Activated CD4-positive, alpha-beta memory T cell treated with anti-CD3 and anti-CD28 coated beads for 36 hours (primary cell): Measurements from ENCODE around the gene HDHD2. TPM values are rescaled to one million over a fixed set of nuclear protein-coding genes. Genes with fewer than 3 reads are reported as not detected.
A peak's percentile ranks its signal among the peaks of the same experiment; 100 is the strongest.
"Not testable (repeated sequence)": the region's sequence is repeated elsewhere in the genome, so short reads cannot be mapped to it uniquely, and the experiment has no call there.

ENCODE experiments used
- CTCF ChIA-PET: fragments of 350-600 bp; sonication (Branson Sonifier 250); formaldehyde crosslinking; loops from one replicate; lab custom pipeline; 2021; ENCODE audit warnings: antibody characterized with exemption, inconsistent platforms; lab: Charles Lee
- POLR2A ChIA-PET: fragments of 350-600 bp; sonication (Branson Sonifier 250); formaldehyde crosslinking; loops from one replicate; lab custom pipeline; 2021; ENCODE audit warnings: antibody characterized with exemption; lab: Charles Lee
- DNase-seq: peaks from one replicate; pipeline ENCODE4 v3.0.0-alpha.2; 2020
- H3K27ac Mint-ChIP-seq: one replicate; pipeline ENCODE4 v1.8.0; 2021; ENCODE audit warnings: mixed read lengths
- H3K27me3 Mint-ChIP-seq: one replicate; pipeline ENCODE4 v1.8.0; 2021; ENCODE audit warnings: mixed read lengths
- H3K36me3 Mint-ChIP-seq: one replicate; pipeline ENCODE4 v1.8.0; 2021; ENCODE audit warnings: mixed read lengths
- H3K4me1 Mint-ChIP-seq: one replicate; pipeline ENCODE4 v1.8.0; 2021; ENCODE audit warnings: low read depth, mixed read lengths
- H3K4me3 Mint-ChIP-seq: one replicate; pipeline ENCODE4 v1.8.0; 2021; ENCODE audit warnings: mild to moderate bottlenecking, mixed read lengths
- H3K9me3 Mint-ChIP-seq: one replicate; pipeline ENCODE4 v1.8.0; 2021; ENCODE audit warnings: mixed read lengths
- intact Hi-C: fragments of 100-400 bp; cut with micrococcal nuclease; formaldehyde crosslinking; loops from one replicate; pipeline ENCODE4 v1.15.1; 2023
- total RNA-seq, 2 experiments: library from RNA; stranded (reverse); gene quantifications; one replicate each; pipeline ENCODE4 v1.2.3, GENCODE V29; 2021

HDHD2 gene
- total RNA-seq, 2 experiments from 2014 or later = 26.4 to 32.9 TPM

DNA sequence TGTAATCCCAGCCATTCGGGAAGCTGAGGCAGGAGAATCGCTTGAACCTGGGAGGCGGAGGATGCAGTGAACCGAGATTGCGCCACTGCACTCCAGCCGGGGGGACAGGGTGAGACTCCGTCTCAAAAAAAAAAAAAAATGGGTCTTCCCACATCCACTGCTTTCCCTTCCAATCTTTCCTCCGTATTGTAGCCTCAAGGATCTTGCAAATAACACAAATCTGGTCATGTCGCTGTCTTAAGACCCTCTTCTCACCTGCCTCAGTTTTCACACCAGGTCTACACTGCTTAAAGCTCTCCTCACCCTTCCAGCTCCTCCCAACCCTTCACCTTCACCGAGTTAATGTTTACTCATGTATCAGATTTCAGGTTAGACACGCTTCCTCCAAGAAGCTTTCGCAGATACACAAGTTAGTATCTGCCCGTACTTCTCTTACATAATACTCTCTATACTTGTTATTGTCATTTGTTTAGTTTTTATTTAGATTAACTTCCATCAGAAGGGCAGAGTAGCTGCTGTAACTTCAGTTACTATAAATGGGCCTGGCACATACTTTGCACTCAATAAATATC lies 24.3 kb upstream of the HDHD2 start:
- Mint-ChIP-seq H3K27me3 (no peaks in the 10 kb centered on the region), H3K4me1 (peaks cover 3% of the 10 kb centered on the region), H3K9me3 (no peaks in the 10 kb centered on the region), H3K4me3 (no peak overlapping the region), H3K36me3 (no peaks in the 10 kb centered on the region), H3K27ac (no peak overlapping the region)
- no peak for DNase-seq
- intact Hi-C loops = loop anchor here (10.0 kb wide), 1 partner anchor 260 kb away; the partner anchor contains the start of genes KATNAL2 and PIAS2
- ChIA-PET POLR2A (interaction anchor here (1.0 kb wide), 1 partner anchor 54 kb away, joined by 4 read pairs; no protein-coding TSS in a partner anchor), CTCF (interaction anchor here (1.0 to 1.4 kb wide), 3 partner anchors 10 to 30 kb away, joined by 3 to 4 read pairs (median 3); no protein-coding TSS in a partner anchor)

DNA sequence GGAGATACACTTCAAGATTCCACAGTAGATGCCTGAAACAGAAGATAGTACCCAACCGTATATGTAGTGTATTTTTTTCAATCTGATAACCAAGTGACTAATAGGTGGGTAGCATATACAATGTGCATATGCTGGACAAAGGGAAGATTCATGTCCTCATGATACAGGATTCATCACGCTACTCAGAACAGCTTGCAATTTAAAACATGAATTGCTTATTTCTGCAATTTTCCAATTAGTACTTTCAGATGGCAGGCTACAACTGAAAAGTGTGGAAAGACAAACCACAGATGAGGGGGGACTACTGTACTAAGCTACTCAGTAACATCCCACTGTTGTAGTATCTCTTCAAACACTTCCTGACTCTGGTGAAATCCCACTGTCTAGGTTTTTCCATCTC lies 22.2 kb upstream of the HDHD2 start:
- no peaks in the 10 kb centered on the region for H3K27me3 Mint-ChIP-seq
- ChIA-PET CTCF (no interaction called here), POLR2A (interaction anchor here (0.7 kb wide), 1 partner anchor 23 kb away, joined by 3 read pairs; no protein-coding TSS in a partner anchor)
- no peaks in the 10 kb centered on the region for H3K36me3 Mint-ChIP-seq
- intact Hi-C loops = loop anchor here (10.0 kb wide), 1 partner anchor 258 kb away; the partner anchor contains the start of genes KATNAL2 and PIAS2
- H3K9me3 Mint-ChIP-seq = no peaks in the 10 kb centered on the region
- H3K4me3 Mint-ChIP-seq = no peak overlapping the region
- no peak overlapping the region for H3K27ac Mint-ChIP-seq
- peaks cover 13% of the 10 kb centered on the region for H3K4me1 Mint-ChIP-seq
- DNase-seq = no peak

DNA sequence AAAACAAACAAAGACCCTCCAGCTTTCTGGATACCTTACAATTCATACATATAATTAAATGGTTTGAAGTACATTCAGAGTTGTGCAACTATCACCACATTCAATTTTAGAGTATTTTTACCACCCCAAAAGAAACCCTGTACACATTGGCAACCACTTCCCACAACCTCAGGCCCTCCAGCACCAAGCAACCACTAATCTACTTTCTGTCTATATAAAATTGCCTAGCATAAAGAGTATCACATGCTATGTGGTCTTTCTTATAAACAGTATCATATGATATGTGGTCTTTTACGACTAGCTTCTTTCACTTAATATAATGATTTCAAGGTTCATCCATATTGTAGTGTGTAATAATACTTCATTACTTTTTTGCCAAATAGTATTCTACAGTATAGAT lies 18.6 kb upstream of the HDHD2 start:
- POLR2A ChIA-PET = interaction anchor here (1.3 kb wide), 1 partner anchor 49 kb away, joined by 5 read pairs; no protein-coding TSS in a partner anchor
- peaks cover 2% of the 10 kb centered on the region for H3K36me3 Mint-ChIP-seq
- no peak overlapping the region for H3K27ac Mint-ChIP-seq
- intact Hi-C loops = no loop called here
- no peak overlapping the region for H3K4me3 Mint-ChIP-seq
- H3K4me1 Mint-ChIP-seq = peaks cover 27% of the 10 kb centered on the region
- H3K27me3 Mint-ChIP-seq = no peaks in the 10 kb centered on the region
- CTCF ChIA-PET = interaction anchor here (0.7 to 0.9 kb wide), 2 partner anchors 19 to 48 kb away, joined by 3 read pairs; partner anchors contain the start of gene HDHD2
- no peak for DNase-seq
- H3K9me3 Mint-ChIP-seq = no peaks in the 10 kb centered on the region

DNA sequence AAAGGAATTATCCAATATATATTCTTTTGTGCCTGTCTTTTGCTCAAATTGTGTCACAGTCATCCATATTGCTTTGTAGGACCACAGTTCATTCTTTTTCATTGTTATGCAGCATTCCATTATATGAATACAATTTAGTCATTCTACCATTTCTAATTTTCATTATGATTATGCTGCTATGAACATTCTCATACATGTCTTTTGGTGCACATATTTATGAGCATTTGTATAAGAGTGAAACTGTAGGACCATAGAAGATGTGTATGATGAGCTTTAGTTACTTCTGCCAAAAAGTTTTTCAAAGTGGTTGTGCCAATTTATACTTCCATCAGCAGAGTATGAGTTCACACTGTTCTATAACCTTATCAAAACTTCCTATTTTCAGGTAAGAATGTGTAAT lies 18.2 kb upstream of the HDHD2 start:
- H3K27me3 Mint-ChIP-seq = no peaks in the 10 kb centered on the region
- ChIA-PET CTCF (interaction anchor here (0.7 to 0.9 kb wide), 2 partner anchors 18 to 48 kb away, joined by 3 read pairs; partner anchors contain the start of gene HDHD2), POLR2A (interaction anchor here (1.3 kb wide), 1 partner anchor 49 kb away, joined by 5 read pairs; no protein-coding TSS in a partner anchor)
- H3K4me3 Mint-ChIP-seq = no peak overlapping the region
- DNase-seq = no peak
- no peak overlapping the region for H3K27ac Mint-ChIP-seq
- H3K9me3 Mint-ChIP-seq = no peaks in the 10 kb centered on the region
- peaks cover 30% of the 10 kb centered on the region for H3K4me1 Mint-ChIP-seq
- H3K36me3 Mint-ChIP-seq = peaks cover 2% of the 10 kb centered on the region
- intact Hi-C loops = no loop called here

DNA sequence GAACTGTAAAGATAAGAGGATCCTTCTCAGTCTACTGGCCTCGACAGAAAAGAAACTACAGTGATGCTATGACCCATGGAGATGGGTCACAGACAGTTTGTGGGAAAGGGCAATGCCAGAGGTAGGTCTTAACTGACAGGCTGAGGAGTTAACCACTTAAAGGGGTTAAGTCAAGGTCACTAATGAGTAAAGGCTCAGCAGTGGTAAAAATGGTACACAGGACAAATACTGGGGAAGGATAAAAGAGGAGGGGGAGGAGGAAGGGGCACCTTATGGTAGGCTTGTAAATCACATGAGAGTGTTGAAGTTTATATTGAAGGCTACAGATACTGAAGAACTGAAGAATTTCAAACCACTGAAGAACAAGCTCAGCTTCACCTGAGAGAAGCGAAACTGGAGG lies 16.0 kb upstream of the HDHD2 start:
- H3K4me3 Mint-ChIP-seq = no peak overlapping the region
- peaks cover 39% of the 10 kb centered on the region for H3K4me1 Mint-ChIP-seq
- no peaks in the 10 kb centered on the region for H3K9me3 Mint-ChIP-seq
- POLR2A ChIA-PET = no interaction called here
- H3K27me3 Mint-ChIP-seq = no peaks in the 10 kb centered on the region
- peaks cover 2% of the 10 kb centered on the region for H3K36me3 Mint-ChIP-seq
- H3K27ac Mint-ChIP-seq = no peak overlapping the region
- DNase-seq = no peak
- CTCF ChIA-PET = no interaction called here
- intact Hi-C loops = no loop called here

DNA sequence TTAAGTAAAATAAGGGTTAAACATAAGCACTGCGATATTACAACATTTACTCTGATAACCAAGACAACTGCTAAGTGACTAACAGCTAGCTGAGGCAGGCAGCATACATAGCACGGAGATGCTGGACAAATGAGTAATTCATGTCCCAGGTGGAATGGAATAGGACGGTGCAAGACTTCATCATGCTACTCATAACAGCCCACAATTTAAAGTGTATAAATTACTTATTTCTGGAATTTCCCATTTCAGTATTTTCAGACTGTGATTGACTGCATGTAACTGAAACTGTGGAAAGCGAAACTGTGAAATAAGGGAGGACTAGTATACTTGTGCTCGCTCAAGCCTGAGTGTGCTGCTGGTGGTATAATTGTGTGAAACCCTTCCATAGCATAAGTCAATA lies 12.9 kb upstream of the HDHD2 start:
- Mint-ChIP-seq H3K4me3 (no peak overlapping the region), H3K36me3 (peaks cover 3% of the 10 kb centered on the region), H3K27me3 (no peaks in the 10 kb centered on the region), H3K9me3 (no peaks in the 10 kb centered on the region), H3K4me1 (peaks cover 28% of the 10 kb centered on the region), H3K27ac (peak overlapping the region; percentile 42)
- intact Hi-C loops = no loop called here
- DNase-seq = peak; percentile 21
- ChIA-PET CTCF (no interaction called here), POLR2A (interaction anchor here (1.0 kb wide), 1 partner anchor 13 kb away, joined by 3 read pairs; the partner anchor contains the start of gene HDHD2)

DNA sequence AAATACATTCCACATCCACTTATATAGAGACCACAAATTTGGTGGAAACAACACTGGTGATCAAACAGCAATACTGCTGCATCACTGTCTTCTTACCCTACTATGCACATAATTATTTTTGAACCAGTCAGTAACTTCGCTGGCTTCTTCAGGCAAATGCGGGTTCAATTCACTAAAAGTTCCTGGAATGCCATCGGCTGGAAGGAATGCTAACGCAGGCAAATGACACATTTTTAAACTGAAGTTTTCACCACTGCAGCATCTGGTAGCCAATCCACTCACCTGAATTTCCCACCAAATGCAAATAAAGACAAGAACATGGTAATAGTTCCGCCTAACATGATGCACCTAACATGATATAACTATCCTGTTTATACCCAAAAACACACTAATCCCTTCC lies 10.0 kb upstream of the HDHD2 start:
- Mint-ChIP-seq H3K4me3 (no peak overlapping the region), H3K4me1 (peaks cover 23% of the 10 kb centered on the region), H3K9me3 (no peaks in the 10 kb centered on the region), H3K27me3 (no peaks in the 10 kb centered on the region), H3K27ac (no peak overlapping the region), H3K36me3 (peaks cover 6% of the 10 kb centered on the region)
- ChIA-PET POLR2A (no interaction called here), CTCF (no interaction called here)
- intact Hi-C loops = no loop called here
- DNase-seq = no peak

DNA sequence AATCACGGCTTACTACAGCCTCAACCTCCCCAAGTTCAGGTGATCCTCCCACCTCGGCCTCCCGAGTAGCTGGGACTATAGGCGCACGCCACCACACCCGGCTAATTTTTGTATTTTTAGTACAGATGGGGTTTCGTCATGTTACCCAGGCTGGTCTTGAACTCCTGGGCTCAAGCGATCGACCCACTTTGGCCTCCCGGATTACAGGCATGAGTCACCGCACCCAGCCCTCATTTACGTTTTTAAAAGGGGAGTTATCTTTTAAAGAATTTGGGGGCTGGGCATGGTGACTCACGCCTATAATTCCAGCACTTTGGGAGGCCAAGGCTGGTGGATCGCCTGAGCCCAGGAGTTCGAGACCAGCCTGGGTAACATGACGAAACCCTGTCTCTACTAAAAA lies 8.1 kb upstream of the HDHD2 start:
- H3K4me3 Mint-ChIP-seq, POLR2A ChIA-PET, H3K9me3 Mint-ChIP-seq, intact Hi-C loops, DNase-seq, H3K27ac Mint-ChIP-seq, H3K27me3 Mint-ChIP-seq, H3K4me1 Mint-ChIP-seq: not testable (repeated sequence)
- H3K36me3 Mint-ChIP-seq = peaks cover 11% of the 10 kb centered on the region
- CTCF ChIA-PET = interaction anchor here (1.4 kb wide), 1 partner anchor 8 kb away, joined by 3 read pairs; the partner anchor contains the start of gene HDHD2

DNA sequence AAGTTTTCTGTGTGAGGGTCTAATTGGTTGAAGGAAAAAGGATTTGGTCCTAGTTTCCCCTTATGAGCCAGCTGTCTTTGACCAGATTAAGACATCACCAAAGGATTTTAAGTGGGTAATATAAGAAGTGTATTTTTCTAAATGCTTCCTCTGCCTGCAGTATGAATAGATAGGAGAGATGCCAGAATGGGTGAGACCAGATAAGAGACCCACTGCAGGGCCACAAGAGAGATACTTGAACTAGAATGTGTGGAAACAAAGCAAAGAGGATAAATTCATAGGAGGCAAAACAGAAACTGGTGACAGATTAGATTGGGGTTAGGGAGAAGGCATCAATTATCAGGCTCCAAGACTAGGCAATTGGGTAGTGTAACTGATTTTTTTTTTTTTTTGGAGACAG lies 1.1 kb upstream of the HDHD2 start:
- DNase-seq = no peak

DNA sequence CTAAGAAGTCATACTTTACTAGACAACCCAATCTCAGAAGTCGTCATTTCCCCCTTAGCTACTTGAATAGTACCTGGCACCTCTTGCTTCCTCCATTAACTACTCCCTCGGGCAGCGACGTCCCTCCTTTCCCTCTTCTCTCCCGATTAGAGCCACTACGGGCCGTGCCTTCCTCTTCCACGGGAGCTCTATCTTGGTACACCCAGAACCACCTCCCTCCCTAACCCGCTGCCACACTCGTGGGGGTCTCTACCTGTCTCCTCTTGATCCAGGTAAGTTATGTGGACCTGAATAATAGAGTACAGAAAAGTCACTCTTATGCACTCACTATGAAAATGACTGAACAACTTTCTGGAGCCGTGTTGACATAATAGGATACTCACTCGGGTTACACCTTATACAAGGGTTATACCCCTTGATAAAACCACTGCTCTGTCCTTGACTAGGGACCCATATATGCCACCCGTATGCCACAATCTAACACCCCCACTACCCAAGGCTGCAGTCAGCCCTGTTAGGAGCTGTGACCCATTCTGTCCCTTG lies 595 bp upstream of the HDHD2 start:
- no peaks in the 10 kb centered on the region for H3K27me3 Mint-ChIP-seq
- POLR2A ChIA-PET = interaction anchor here (0.8 to 1.1 kb wide), 3 partner anchors 13 to 233 kb away, joined by 3 to 4 read pairs (median 3); partner anchors contain the start of genes KATNAL2 and PIAS2
- CTCF ChIA-PET = interaction anchor here (0.5 to 2.3 kb wide), 3 partner anchors 30 to 189 kb away, joined by 3 to 12 read pairs (median 8); no protein-coding TSS in a partner anchor
- peak overlapping the region; percentile 89 for H3K4me3 Mint-ChIP-seq
- peaks cover 9% of the 10 kb centered on the region for H3K36me3 Mint-ChIP-seq
- intact Hi-C loops = loop anchor here (1.0 to 2.0 kb wide), 4 partner anchors 25 to 780 kb away; partner anchors contain the start of genes IER3IP1, KATNAL2, PIAS2 and SMAD2
- no peaks in the 10 kb centered on the region for H3K9me3 Mint-ChIP-seq
- peak; percentile 19 for DNase-seq
- H3K27ac Mint-ChIP-seq = peak overlapping the region; percentile 91
- H3K4me1 Mint-ChIP-seq = peaks cover 28% of the 10 kb centered on the region

More for the DNA sequence above, 1.1 kb upstream of the HDHD2 start:
- ChIA-PET POLR2A (interaction anchor here (1.1 kb wide), 1 partner anchor 31 kb away, joined by 4 read pairs; no protein-coding TSS in a partner anchor), CTCF (interaction anchor here (0.5 kb wide), 1 partner anchor 190 kb away, joined by 3 read pairs; no protein-coding TSS in a partner anchor)
- Mint-ChIP-seq H3K4me1 (peaks cover 26% of the 10 kb centered on the region), H3K4me3 (peak overlapping the region; percentile 89), H3K36me3 (peaks cover 10% of the 10 kb centered on the region), H3K9me3 (no peaks in the 10 kb centered on the region), H3K27me3 (no peaks in the 10 kb centered on the region), H3K27ac (peak overlapping the region; percentile 91)
- intact Hi-C loops = loop anchor here (2.0 kb wide), 1 partner anchor 779 kb away; the partner anchor contains the start of gene SMAD2

DNA sequence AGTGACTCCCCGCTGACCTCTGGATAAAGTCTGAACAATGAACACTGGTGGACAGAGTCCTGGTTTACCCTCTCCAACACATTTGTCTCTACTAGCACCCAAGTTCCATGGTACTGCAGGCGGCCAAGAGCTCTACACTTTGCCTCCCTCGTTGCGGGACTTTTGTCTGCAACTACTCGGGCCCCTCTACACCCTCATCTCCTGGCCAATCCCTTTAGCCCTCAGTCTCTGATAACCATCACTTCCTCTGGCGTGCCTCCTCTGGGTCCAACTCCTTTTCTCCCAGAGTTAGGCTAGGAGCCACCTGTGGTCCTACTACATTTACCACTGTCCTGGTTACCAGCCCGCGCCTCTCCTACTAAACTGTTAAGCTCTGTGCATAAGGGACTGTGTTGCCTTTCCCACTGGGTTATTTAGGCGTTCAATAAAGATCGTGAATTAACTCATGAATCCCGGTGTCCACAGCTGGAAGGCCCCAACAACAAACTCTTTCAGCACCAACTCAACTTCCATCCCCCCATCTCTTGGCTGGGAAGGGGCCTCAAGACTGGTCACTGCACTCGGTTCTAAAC lies 757 bp downstream of the HDHD2 start:
- no peaks in the 10 kb centered on the region for H3K27me3 Mint-ChIP-seq
- ChIA-PET CTCF (interaction anchor here (0.7 to 2.3 kb wide), 4 partner anchors 10 to 55 kb away, joined by 3 to 12 read pairs (median 6); no protein-coding TSS in a partner anchor), POLR2A (interaction anchor here (0.6 to 1.1 kb wide), 2 partner anchors 23 to 29 kb away, joined by 3 to 8 read pairs; no protein-coding TSS in a partner anchor)
- H3K4me3 Mint-ChIP-seq = peak overlapping the region; percentile 89
- H3K4me1 Mint-ChIP-seq = peaks cover 33% of the 10 kb centered on the region
- H3K9me3 Mint-ChIP-seq = no peaks in the 10 kb centered on the region
- no peak for DNase-seq
- intact Hi-C loops = loop anchor here (1.0 to 2.0 kb wide), 4 partner anchors 27 to 781 kb away; partner anchors contain the start of genes IER3IP1, KATNAL2, PIAS2 and SMAD2
- peak overlapping the region; percentile 91 for H3K27ac Mint-ChIP-seq
- peaks cover 12% of the 10 kb centered on the region for H3K36me3 Mint-ChIP-seq
